ENCODE results near the gene HEXD.

Gene HEXD

DNA sequence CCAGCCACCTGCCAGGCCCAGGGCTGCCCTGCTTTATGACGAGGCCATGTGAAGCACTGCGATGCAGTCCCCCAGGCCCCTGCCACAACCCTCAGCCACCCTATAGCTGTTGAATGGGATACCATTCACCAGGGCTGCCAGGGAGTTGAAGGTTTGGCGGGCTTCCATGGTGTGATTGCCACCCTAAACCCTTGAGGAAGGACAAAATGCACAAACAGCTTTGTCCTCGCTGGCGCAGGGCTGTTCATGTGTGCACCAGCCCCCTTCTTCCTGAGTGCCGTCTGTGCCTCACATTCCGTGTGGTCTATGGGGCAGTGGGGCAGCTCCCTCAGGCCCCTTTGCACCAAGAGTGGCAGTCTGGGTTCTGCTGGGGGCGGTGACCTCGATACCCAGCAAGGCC lies 65.7 kb downstream of the HEXD start:
- TF ChIP-seq, protein P1, sequence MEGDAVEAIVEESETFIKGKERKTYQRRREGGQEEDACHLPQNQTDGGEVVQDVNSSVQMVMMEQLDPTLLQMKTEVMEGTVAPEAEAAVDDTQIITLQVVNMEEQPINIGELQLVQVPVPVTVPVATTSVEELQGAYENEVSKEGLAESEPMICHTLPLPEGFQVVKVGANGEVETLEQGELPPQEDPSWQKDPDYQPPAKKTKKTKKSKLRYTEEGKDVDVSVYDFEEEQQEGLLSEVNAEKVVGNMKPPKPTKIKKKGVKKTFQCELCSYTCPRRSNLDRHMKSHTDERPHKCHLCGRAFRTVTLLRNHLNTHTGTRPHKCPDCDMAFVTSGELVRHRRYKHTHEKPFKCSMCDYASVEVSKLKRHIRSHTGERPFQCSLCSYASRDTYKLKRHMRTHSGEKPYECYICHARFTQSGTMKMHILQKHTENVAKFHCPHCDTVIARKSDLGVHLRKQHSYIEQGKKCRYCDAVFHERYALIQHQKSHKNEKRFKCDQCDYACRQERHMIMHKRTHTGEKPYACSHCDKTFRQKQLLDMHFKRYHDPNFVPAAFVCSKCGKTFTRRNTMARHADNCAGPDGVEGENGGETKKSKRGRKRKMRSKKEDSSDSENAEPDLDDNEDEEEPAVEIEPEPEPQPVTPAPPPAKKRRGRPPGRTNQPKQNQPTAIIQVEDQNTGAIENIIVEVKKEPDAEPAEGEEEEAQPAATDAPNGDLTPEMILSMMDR (IDR thresholded peaks at IDR 0.05) = no peak

DNA sequence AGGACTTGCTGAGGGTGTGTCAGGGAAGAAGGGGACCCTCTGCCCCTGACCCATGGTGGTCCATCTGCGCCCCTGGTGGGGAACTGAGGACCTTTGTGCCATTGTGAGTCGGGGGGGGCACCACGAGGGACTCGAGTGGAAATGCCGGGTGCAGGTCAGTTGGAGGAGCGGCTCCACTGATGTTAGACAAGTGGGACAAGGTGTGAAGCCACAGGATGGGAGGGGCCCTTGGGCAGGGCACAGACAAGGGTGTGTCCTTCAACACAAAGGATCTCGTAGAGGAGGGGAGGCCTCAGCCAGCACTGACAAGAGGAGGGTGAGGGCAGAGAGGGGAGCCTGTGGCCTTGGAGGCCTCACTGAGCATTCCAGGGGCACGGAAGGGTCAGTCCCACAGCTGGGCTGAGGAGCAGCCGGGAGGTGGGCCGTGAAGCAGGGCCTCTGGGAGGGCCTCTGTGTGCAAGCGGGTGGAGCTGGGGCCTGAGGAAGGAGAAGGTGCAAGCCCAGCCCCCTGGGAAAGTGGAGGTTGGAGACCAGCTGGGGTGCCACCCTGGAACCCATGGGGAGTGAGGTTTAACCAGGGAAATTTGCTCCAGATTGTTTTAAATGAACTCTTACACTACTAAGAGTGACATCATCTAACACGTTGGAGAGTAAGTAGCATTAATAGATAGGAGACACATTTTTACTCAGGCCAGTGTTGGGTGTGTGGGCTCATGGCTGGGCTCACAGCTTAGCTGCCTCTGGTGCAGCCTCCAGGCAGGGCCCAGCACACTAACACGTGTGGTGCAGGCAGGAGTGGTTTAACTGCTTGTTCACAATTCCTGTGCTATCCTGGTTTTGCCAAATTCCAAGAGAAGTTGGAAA lies 68.3 kb downstream of the HEXD start:
- TF ChIP-seq, protein P1 (IDR thresholded peaks at IDR 0.05) = no peak

DNA sequence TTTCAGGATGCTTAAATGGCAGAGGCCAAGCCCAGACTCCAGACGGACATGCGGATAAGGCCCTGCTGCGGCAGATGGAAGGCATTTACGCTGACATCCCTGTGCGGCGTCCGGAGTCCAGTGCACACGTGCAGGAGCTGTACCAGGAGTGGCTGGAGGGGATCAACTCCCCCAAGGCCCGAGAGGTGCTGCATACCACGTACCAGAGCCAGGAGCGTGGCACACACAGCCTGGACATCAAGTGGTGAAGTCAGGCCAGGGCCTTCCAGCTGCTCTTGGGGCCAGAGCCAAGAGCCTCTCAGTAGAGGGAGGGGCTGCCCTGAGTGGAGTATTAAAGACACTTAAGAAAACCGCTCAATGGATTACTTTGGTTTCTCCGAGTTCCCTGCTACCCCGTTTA lies 69.8 kb downstream of the HEXD start:
- TF ChIP-seq, protein P1 (IDR thresholded peaks at IDR 0.05) = no peak

- TF ChIP-seq, protein P1 (IDR thresholded peaks at IDR 0.05) = no peak
Measured at GRCh38 chr17:82489117-82489516, 71.0 kb downstream of the HEXD start.

DNA sequence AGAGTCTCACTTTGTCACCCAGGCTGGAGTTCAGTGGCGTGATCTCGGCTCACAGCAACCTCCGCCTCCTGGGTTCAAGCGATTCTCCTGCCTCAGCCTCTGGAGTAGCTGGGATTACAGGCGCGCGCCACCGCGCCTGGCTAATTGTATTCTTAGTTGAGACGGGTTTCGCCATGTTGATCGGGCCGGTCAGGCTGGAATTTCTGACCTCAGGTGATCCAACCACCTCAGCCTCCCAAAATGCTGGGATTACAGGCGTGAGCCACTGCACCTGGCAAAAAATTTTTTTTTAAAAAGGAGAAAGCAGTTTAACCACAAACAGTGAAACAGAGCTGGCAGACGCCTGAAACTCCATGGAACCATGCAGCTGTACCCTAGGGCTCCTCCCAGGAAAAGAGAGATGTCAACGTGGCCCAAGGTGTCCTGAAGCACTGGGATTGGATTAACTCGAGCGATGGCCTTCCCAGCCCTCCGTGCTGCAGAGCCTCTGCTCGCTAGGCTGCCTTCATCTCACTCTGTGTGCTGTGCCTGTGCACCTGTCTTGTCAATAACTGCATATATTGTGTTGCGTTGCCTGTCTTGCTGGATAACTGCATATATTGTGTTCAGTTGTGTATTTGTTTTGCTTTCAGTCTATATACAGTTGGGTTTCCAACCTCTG lies 71.8 kb downstream of the HEXD start:
- TF ChIP-seq, protein P1 (IDR thresholded peaks at IDR 0.05) = no peak

- TF ChIP-seq, protein P1 (IDR thresholded peaks at IDR 0.05) = no peak
Measured at GRCh38 chr17:82490512-82491195, 72.5 kb downstream of the HEXD start.

DNA sequence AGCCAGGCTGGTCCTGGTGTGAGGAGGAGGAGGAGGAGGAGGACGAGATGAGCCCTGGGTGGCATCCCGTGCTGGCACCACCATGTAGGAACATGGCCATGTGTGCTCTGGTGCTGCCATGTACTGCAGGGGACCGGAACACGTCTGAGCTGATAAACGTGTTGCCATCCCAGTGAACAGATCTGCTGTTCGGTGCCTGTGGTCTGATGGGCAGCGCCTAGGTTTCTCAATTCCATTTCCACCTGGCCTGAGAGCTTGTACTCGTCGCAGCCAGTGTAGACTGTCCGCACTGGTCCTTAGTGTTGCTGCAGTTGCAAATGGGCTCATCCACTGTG lies 73.0 kb downstream of the HEXD start:
- TF ChIP-seq, protein P1 (IDR thresholded peaks at IDR 0.05) = no peak
